Caco-2 (cell line): ENCODE data around the gene KIRREL2. TPM values are rescaled to one million over a fixed set of nuclear protein-coding genes. Genes with fewer than 3 reads are reported as not detected.

Experiments used
- BruUV-seq: library from RNA; stranded (reverse); fragments of 400-500 nt; replicated peaks from 2 replicates; lab custom pipeline; 2021; lab: Mats Ljungman, UMichigan
- CTCF ChIA-PET: fragments of 300-600 bp; sonication (Branson Sonifier 250); formaldehyde crosslinking; loops from one replicate; lab custom pipeline; 2022; ENCODE audit warnings: antibody characterized with exemption; lab: Charles Lee
- POLR2A ChIA-PET: fragments of 300-600 bp; sonication (Branson Sonifier 250); formaldehyde crosslinking; loops from one replicate; lab custom pipeline; 2022; ENCODE audit warnings: antibody characterized with exemption; lab: Charles Lee
- DNase-seq, 2 experiments: peaks; one replicate each; pipeline versions ENCODE4 v3.0.0 to v3.0.0-alpha.2; 2020 to 2022
- H3K27me3 ChIP-seq: replicated peaks from 2 replicates; pipeline ENCODE4 v1.6.0; 2011; ENCODE audit warnings: low read length; ENCODE audit not compliant: control insufficient read depth, insufficient read depth
- H3K36me3 ChIP-seq: 2 replicates; pipeline ENCODE4 v1.5.1; 2011; ENCODE audit warnings: low read length; ENCODE audit not compliant: control insufficient read depth, insufficient read depth
- H3K4me1 ChIP-seq: fragments of 250-450 bp; sonication (Bioruptor Pico); 2 replicates; pipeline ENCODE4 v1.5.1; 2020; ENCODE audit warnings: mild to moderate bottlenecking
- H3K4me3 ChIP-seq: 2 replicates; pipeline ENCODE4 v1.5.1; 2011; ENCODE audit warnings: low read depth, mild to moderate bottlenecking, control low read depth, low read length
- H3K9me3 ChIP-seq: fragments of 250-450 bp; sonication (Bioruptor Pico); 2 replicates; pipeline ENCODE4 v1.5.1; 2020; ENCODE audit warnings: mild to moderate bottlenecking, moderate library complexity
- H3K27ac Mint-ChIP-seq: one replicate; pipeline ENCODE4 v1.8.0; 2022; ENCODE audit warnings: mixed read lengths; ENCODE audit not compliant: unreplicated experiment
- H3K27me3 Mint-ChIP-seq: one replicate; pipeline ENCODE4 v1.8.0; 2022; ENCODE audit warnings: mixed read lengths; ENCODE audit not compliant: insufficient read depth, unreplicated experiment
- H3K36me3 Mint-ChIP-seq: one replicate; pipeline ENCODE4 v1.8.0; 2022; ENCODE audit warnings: mild to moderate bottlenecking, mixed read lengths; ENCODE audit not compliant: insufficient read depth, unreplicated experiment
- H3K4me1 Mint-ChIP-seq: one replicate; pipeline ENCODE4 v1.8.0; 2022; ENCODE audit warnings: low read depth, mixed read lengths; ENCODE audit not compliant: unreplicated experiment
- H3K4me3 Mint-ChIP-seq: one replicate; pipeline ENCODE4 v1.8.0; 2022; ENCODE audit warnings: mild to moderate bottlenecking, moderate library complexity, mixed read lengths; ENCODE audit not compliant: unreplicated experiment
- H3K9me3 Mint-ChIP-seq: one replicate; pipeline ENCODE4 v1.8.0; 2022; ENCODE audit warnings: mixed read lengths; ENCODE audit not compliant: unreplicated experiment
- CTCF ChIP-seq, 2 experiments: fragments of 200-600 bp in 1 of 2; IDR thresholded peaks; 1 replicate in 1 of 2; 2 replicates in 1 of 2; pipeline versions ENCODE4 v1.5.1 to v1.8.0; 2011 to 2022; ENCODE audit warnings: antibody characterized with exemption in 1 of 2, control low read depth in 1 of 2, inconsistent platforms in 1 of 2, low read depth in 1 of 2, low read length in 1 of 2, mild to moderate bottlenecking in 1 of 2, moderate library complexity in 1 of 2; ENCODE audit not compliant: insufficient read depth in 1 of 2, severe bottlenecking in 1 of 2, unreplicated experiment in 1 of 2
- intact Hi-C: fragments of 100-400 bp; cut with micrococcal nuclease; formaldehyde crosslinking; loops from one replicate; pipeline ENCODE4 v1.10.0; 2022; ENCODE audit not compliant: unreplicated experiment
- total RNA-seq: library from RNA; stranded (reverse); gene quantifications from 2 replicates; pipeline ENCODE4 v1.2.3, GENCODE V29; 2022

Gene KIRREL2
- total RNA-seq, 1 experiment from 2014 or later: 0.14 TPM

GRCh38 chr19:35853038-35853756 lies 3.5 kb upstream of the KIRREL2 start:
- 0 out of 2 replicates have a peak, but pooled peaks cover 7% of the 10 kb centered on the region for H3K4me1 ChIP-seq
- no peaks in the 10 kb centered on the region; the same call in 1 of the 2 replicates for H3K27me3 ChIP-seq
- no peak overlapping the region for H3K4me3 Mint-ChIP-seq
- no peaks in the 10 kb centered on the region for H3K9me3 Mint-ChIP-seq
- no peak for DNase-seq
- H3K4me1 Mint-ChIP-seq: peaks cover 7% of the 10 kb centered on the region
- H3K9me3 ChIP-seq: no peaks in the 10 kb centered on the region
- TF ChIP-seq CTCF (IDR thresholded peaks at IDR 0.05; ENCODE audit: insufficient read depth in 1 of 2, low read depth in 1 of 2, low read length in 1 of 2, severe bottlenecking in 1 of 2, unreplicated experiment in 1 of 2): no peak
- H3K4me3 ChIP-seq: no peak overlapping the region
- no peaks in the 10 kb centered on the region for H3K36me3 ChIP-seq
- intact Hi-C loops: no loop called here
- no peak overlapping the region for H3K27ac Mint-ChIP-seq
- POLR2A ChIA-PET: no interaction called here
- H3K36me3 Mint-ChIP-seq: peaks cover 4% of the 10 kb centered on the region
- no TSS peak for BruUV-seq
- H3K27me3 Mint-ChIP-seq: peaks cover 24% of the 10 kb centered on the region
- CTCF ChIA-PET: interaction anchor here (0.6 kb wide), 1 partner anchor 156 kb away, joined by 3 read pairs; no protein-coding TSS in a partner anchor

- no peaks in the 10 kb centered on the region for H3K9me3 Mint-ChIP-seq
- H3K36me3 Mint-ChIP-seq: peaks cover 7% of the 10 kb centered on the region
- no peak for TF ChIP-seq CTCF (IDR thresholded peaks at IDR 0.05; ENCODE audit: insufficient read depth in 1 of 2, low read depth in 1 of 2, low read length in 1 of 2, severe bottlenecking in 1 of 2, unreplicated experiment in 1 of 2)
- ChIA-PET POLR2A (no interaction called here), CTCF (no interaction called here)
- peaks cover 17% of the 10 kb centered on the region for H3K4me1 ChIP-seq
- H3K4me3 Mint-ChIP-seq: no peak overlapping the region
- no peaks in the 10 kb centered on the region for H3K36me3 ChIP-seq
- H3K4me3 ChIP-seq: no peak overlapping the region
- no peak overlapping the region for H3K27ac Mint-ChIP-seq
- BruUV-seq: no TSS peak
- H3K4me1 Mint-ChIP-seq: peaks cover 15% of the 10 kb centered on the region
- no peaks in the 10 kb centered on the region for H3K9me3 ChIP-seq
- intact Hi-C loops: no loop called here
- H3K27me3 ChIP-seq: no peaks in the 10 kb centered on the region; the same call in 1 of the 2 replicates
- peaks cover 9% of the 10 kb centered on the region for H3K27me3 Mint-ChIP-seq
- no peak for DNase-seq
Measured at GRCh38 chr19:35858311-35858710, 1.6 kb downstream of the KIRREL2 start.

- Histone ChIP-seq H3K36me3 (no peaks in the 10 kb centered on the region), H3K9me3 (no peaks in the 10 kb centered on the region), H3K4me3 (no peak overlapping the region), H3K4me1 (peaks cover 17% of the 10 kb centered on the region), H3K27me3 (no peaks in the 10 kb centered on the region; the same call in 1 of the 2 replicates)
- no TSS peak for BruUV-seq
- Mint-ChIP-seq H3K4me1 (peaks cover 14% of the 10 kb centered on the region), H3K27me3 (peaks cover 9% of the 10 kb centered on the region), H3K36me3 (peaks cover 7% of the 10 kb centered on the region), H3K27ac (no peak overlapping the region), H3K4me3 (no peak overlapping the region), H3K9me3 (no peaks in the 10 kb centered on the region)
- POLR2A ChIA-PET: no interaction called here
- intact Hi-C loops: no loop called here
- DNase-seq: no peak
- TF ChIP-seq CTCF (IDR thresholded peaks at IDR 0.05; ENCODE audit: insufficient read depth in 1 of 2, low read depth in 1 of 2, low read length in 1 of 2, severe bottlenecking in 1 of 2, unreplicated experiment in 1 of 2): no peak
- CTCF ChIA-PET: interaction anchor here (0.6 kb wide), 2 partner anchors 50 to 83 kb away, joined by 6 to 10 read pairs; no protein-coding TSS in a partner anchor
Measured at GRCh38 chr19:35859414-35859813, 2.7 kb downstream of the KIRREL2 start.
